Psoas muscle (tissue), 8 donors: ENCODE measurements around the gene IKBKE. TPM values are rescaled to one million over a fixed set of nuclear protein-coding genes. Genes with fewer than 3 reads are reported as not detected.
A peak's percentile ranks its signal among the peaks of the same experiment; 100 is the strongest.

Experiments used
- ATAC-seq, 4 donors: fragments of 200-7000 bp; cut with Tn5 transposase; one replicate each; pipeline ENCODE4 v1.9.1; 2020; ENCODE audit warnings: moderate library complexity in 3 of 4, mild to moderate bottlenecking in 2 of 4
- DNase-seq, 2 donors: peaks; one replicate each; pipeline ENCODE4 v3.0.0-alpha.2; 2020
- H3K27ac ChIP-seq: fragments of 200-600 bp; one replicate; pipeline ENCODE4 v1.8.0; 2022
- H3K27me3 ChIP-seq, 3 donors: fragments of 200-600 bp in 1 of 3; one replicate each; pipeline versions ENCODE4 v1.6.1 to v1.8.0; 2013 to 2022; ENCODE audit warnings: low read length in 2 of 3, mild to moderate bottlenecking in 2 of 3, moderate library complexity in 1 of 3; ENCODE audit not compliant: insufficient read depth in 3 of 3
- H3K36me3 ChIP-seq, 2 donors: fragments of 200-600 bp in 1 of 2; one replicate each; pipeline versions ENCODE4 v1.6.1 to v1.8.0; 2013 to 2022; ENCODE audit warnings: low read depth in 1 of 2, mild to moderate bottlenecking in 1 of 2, moderate library complexity in 1 of 2; ENCODE audit not compliant: insufficient read depth in 1 of 2
- H3K4me1 ChIP-seq: fragments of 200-600 bp; one replicate; pipeline ENCODE4 v1.8.0; 2022
- H3K4me3 ChIP-seq: fragments of 200-600 bp; one replicate; pipeline ENCODE4 v1.8.0; 2022; ENCODE audit warnings: mild to moderate bottlenecking
- H3K9me3 ChIP-seq: fragments of 200-600 bp; one replicate; pipeline ENCODE4 v1.8.0; 2022
- CTCF ChIP-seq: fragments of 200-600 bp; IDR thresholded peaks from one replicate; pipeline ENCODE4 v1.8.0; 2022; ENCODE audit warnings: antibody characterized with exemption
- WGBS, 3 donors: extraction: QIAGEN DNeasy Blood & Tissue Kit; methylation state at CpG; one replicate each; pipeline versions ENCODE4 v1.1.6 to v1.1.7; 2013; 5-methylcytosine and 5-hydroxymethylcytosine counted together
- intact Hi-C, 2 donors: fragments of 100-400 bp; cut with DNase I; formaldehyde crosslinking; loops; one replicate each; pipeline versions ENCODE4 v1.11.0 to v1.14.2; 2022
- polyA plus RNA-seq, 3 donors: library from polyadenylated mRNA; stranded (reverse); fragments of 200-250 nt; gene quantifications; one replicate each; pipeline ENCODE4 v1.2.3, GENCODE V29; 2013
- total RNA-seq, 4 donors: library from RNA; stranded (reverse); fragmentation: NEBNext Ultra II Directional in 2 of 4; extraction: Animal tissue kit (Norgen Biotek cat#: 25700) in 2 of 4; gene quantifications; one replicate each; pipeline versions ENCODE4 v1.2.1 to v1.2.4, GENCODE V29; 2021 to 2023
- donor health status: healthy with polysubstance abuse.
- donor health status: DM: no; HTN: no; CAD: no; lungs with moderate emphysema.
- donor health status: Bipolar disorder and iron deficiency.
- donor health status: healthy.
- donor health status: DM: yes; HTN: yes; CAD: no.
- donor health status: DM: no; HTN: no; CAD: no.
- donor health status: DM: no; HTN: no; CAD: no.
- donor health status: DM: yes; HTN: yes; CAD: no.

IKBKE gene
- total and polyA plus RNA-seq, 7 donors: 0.14 to 0.89 (median 0.44) TPM

- no peak for ATAC-seq
- Histone ChIP-seq H3K27me3 (no peaks in the 10 kb centered on the region), H3K9me3 (no peaks in the 10 kb centered on the region), H3K36me3 (no peaks in the 10 kb centered on the region), H3K27ac (no peak overlapping the region), H3K4me3 (no peak overlapping the region), H3K4me1 (no peaks in the 10 kb centered on the region)
- no peak for DNase-seq
- 72 to 85% (median 76%) methylated on average over 6 of the region's 6 CpGs for WGBS, 3 donors
- intact Hi-C loops: no loop called here
- TF ChIP-seq CTCF: no peak
These were observed 68.0 kb downstream of the IKBKE start for GRCh38 chr1:206538086-206538770.

DNA sequence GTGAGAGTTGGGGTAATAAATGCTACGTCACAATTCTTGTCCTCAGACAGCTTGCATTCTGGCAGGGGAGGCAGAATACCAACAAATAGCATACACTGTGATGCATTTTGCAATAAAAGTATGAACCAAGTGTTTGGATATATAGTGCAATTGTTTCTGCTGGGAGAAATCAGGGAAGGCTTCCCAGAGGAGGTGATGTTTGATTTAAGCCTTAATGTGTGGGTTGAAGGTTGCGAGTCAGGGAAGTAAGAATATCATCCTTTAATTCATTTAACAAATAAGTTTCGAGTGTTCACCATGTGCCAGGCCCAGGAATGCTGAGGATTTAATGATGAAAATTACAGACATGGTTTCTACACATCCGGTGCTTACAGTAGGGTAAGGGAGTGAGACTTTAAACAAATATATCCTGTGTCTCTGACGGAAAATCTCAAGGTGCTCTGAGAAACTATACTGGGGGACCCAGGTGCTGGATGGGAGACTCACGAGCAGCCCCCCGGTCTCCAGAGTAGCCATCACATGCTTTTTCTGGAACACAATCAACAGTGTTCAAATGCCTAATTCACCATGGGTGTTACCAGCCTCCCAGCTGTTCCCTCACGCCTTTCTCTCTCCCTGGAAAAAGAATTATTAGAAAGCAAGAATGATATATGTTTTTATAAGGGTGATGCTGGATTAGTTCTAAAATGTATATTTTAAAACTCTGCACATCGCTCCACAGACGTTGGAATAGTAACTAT lies 68.8 kb downstream of the IKBKE start:
- ATAC-seq: no peak
- no peaks in the 10 kb centered on the region for H3K27me3 ChIP-seq
- intact Hi-C loops: no loop called here
- H3K36me3 ChIP-seq: no peaks in the 10 kb centered on the region
- no peak for DNase-seq
- no peak overlapping the region for H3K27ac ChIP-seq
- no peaks in the 10 kb centered on the region for H3K9me3 ChIP-seq
- H3K4me3 ChIP-seq: no peak overlapping the region
- no peaks in the 10 kb centered on the region for H3K4me1 ChIP-seq
- WGBS, 3 donors: 49 to 60% (median 52%) methylated on average over 10 of the region's 10 CpGs
- TF ChIP-seq CTCF: no peak

DNA sequence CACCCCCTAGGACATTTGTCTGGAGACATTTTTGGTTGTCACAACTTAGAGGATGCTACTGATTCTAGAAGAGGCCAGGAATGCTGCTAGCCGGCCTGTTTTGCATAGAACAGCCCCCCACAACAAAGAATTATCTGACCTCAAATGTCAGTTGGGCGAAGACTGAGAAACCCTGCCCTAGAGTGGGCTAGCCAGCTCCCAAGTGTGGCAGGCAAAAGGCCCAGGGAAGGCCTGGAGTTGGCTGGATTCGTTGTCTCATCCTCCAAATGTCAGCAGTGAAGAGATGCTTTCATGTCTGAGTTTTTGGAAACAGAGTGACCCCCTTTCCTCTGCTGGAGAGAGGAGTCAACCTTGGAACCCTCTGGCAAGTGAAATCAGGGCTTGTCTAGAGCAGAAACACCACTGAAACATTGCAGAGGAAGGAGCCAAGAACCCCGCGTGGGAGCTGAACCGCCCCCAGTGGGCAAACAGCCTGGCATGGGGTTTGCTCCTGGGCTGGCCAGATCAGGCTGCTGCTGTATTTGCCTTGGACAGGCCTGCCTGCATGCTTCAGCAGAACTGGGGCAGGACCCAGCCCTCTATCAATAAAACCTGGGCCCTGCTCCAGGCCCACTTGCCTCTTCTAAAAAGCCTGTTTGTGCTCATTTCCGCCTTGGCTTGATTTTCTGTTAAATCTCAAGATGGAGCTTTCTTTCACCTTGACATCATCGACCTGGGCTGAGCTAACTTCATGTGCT lies 69.9 kb downstream of the IKBKE start:
- 41 to 68% (median 54%) methylated on average over 8 of the region's 8 CpGs for WGBS, 3 donors
- H3K9me3 ChIP-seq: no peaks in the 10 kb centered on the region
- no peaks in the 10 kb centered on the region for H3K27me3 ChIP-seq
- H3K4me3 ChIP-seq: no peak overlapping the region
- no peaks in the 10 kb centered on the region for H3K4me1 ChIP-seq
- intact Hi-C loops: loop anchor here in 1 of 2 donors (5.0 kb wide), 1 partner anchor 48 kb away; no protein-coding TSS in a partner anchor
- H3K36me3 ChIP-seq: no peaks in the 10 kb centered on the region
- DNase-seq: peak in 1 of 2 donors; percentile 25
- no peak overlapping the region for H3K27ac ChIP-seq
- TF ChIP-seq CTCF: no peak
- ATAC-seq: peak in 1 of 4 donors; percentile 33

DNA sequence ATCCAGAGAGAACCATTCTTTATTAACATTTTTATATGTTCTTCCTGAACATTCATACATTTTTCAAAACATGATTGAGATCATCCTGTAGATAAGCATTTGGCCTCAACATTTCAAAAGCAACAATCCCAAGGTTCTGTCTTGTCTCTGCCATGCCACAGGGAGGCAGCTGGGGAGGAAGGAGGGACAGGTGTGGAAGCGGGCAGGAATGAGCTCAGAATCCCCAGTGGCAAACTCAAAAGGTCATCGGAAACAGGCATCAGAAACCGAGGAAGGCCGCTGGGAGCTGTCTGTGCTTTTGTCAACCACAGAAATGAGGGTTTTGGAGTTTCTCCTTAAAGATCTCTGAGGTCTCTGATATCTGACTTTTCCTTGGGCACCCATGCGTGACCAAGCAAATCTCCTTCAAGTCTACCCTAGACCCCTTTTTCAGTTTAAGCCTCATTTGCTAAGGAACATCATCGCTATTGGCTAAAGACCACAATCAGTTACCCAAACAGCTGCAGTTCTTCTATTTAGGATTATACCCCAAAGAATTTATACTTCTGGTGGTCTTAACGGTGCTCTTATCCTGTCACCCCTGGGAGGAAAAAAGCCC lies 71.1 kb downstream of the IKBKE start:
- H3K36me3 ChIP-seq: no peaks in the 10 kb centered on the region
- ATAC-seq (no peak), DNase-seq (no peak)
- H3K27ac ChIP-seq: no peak overlapping the region
- 87 to 94% (median 92%) methylated on average over 7 of the region's 7 CpGs for WGBS, 3 donors
- TF ChIP-seq CTCF: no peak
- H3K9me3 ChIP-seq: no peaks in the 10 kb centered on the region
- intact Hi-C loops: loop anchor here in 1 of 2 donors (5.0 kb wide), 1 partner anchor 49 kb away; no protein-coding TSS in a partner anchor
- no peaks in the 10 kb centered on the region for H3K4me1 ChIP-seq
- H3K27me3 ChIP-seq: no peaks in the 10 kb centered on the region
- no peak overlapping the region for H3K4me3 ChIP-seq
